ENCODE measurements around the gene SNCA.

Gene SNCA

GRCh38 chr4:89723096-89723495 is 113.9 kb downstream of the SNCA start:
- in situ Hi-C loops (cut with HindIII; ENCODE audit: low pct_ligation_motif_present, low pct_unique_long_range_greater_than_20kb, low sequenced_read_pairs), result no loop called here
- no peak for DNase-seq

GRCh38 chr4:89722517-89722916 is 114.4 kb downstream of the SNCA start:
- DNase-seq, result no peak
- in situ Hi-C loops (cut with HindIII; ENCODE audit: low pct_ligation_motif_present, low pct_unique_long_range_greater_than_20kb, low sequenced_read_pairs), result no loop called here

DNA sequence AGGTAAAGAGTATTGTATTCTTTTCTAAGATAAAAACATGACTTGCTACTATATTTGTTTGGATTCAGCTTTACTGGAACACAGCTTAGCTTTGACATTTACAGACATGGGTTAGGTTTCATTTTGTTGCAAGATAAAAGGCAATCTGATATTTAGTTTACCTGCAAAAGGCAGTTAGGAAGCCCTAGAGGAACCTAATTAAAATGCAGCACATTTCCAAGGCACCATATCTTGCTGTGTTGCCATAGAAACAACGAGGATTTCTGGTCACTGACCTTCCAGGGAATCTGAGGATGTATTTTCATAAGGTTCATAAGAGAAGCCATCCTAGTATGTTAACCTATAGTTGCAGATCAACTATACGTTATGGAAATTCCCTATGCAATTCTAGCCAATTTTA is 116.0 kb downstream of the SNCA start:
- DNase-seq, result no peak
- in situ Hi-C loops (cut with HindIII; ENCODE audit: low pct_ligation_motif_present, low pct_unique_long_range_greater_than_20kb, low sequenced_read_pairs), result no loop called here

DNA sequence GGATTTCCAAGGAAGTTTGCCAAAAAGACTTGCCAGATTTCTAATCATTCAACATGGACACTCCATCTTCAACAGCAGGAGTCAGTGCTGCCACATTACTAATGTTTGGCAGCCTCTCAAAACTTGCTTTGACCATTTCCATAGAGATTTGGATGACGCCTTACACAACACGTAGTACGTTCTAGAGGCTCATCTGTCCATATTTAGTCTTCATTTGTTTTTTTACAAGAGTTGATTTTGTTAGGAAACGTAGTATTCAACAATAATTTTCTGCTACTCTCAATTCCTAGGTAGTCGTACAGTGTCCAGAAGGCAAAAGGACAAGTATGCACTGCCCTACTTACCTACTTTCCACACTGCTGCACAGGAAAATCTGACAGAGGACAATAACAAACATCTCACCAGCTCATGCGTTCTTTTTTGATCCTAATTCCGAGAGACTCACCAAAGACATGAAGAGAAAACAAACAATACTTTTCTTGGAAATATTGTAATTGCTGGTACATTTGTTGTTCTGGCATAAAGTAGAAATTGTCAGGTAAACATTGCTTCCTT is 117.3 kb downstream of the SNCA start:
- DNase-seq, result no peak
- in situ Hi-C loops (cut with HindIII; ENCODE audit: low pct_ligation_motif_present, low pct_unique_long_range_greater_than_20kb, low sequenced_read_pairs), result no loop called here

DNA sequence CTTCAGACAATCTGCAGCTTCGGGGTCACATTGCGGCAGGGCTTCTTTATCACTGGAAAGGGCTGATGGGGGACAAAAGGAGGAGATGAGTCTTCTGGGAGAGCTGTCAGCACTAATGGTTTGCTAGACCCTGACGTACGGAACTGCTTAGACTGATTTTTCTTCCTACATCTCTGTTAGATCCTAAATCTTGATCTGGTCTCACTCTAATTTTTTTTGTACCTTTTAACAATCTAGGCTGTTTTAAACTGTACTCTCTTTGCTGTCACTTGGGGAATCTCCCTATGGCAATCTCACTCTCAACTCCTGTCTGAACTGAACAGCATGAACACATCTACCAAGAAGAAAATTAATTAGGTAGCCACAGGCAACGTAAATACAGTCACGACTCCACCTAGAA is 120.1 kb downstream of the SNCA start:
- DNase-seq, result no peak
- in situ Hi-C loops (cut with HindIII; ENCODE audit: low pct_ligation_motif_present, low pct_unique_long_range_greater_than_20kb, low sequenced_read_pairs), result no loop called here

GRCh38 chr4:89715631-89716030 is 121.3 kb downstream of the SNCA start:
- in situ Hi-C loops (cut with HindIII; ENCODE audit: low pct_ligation_motif_present, low pct_unique_long_range_greater_than_20kb, low sequenced_read_pairs), result no loop called here
- no peak for DNase-seq

GRCh38 chr4:89712827-89713226 is 124.1 kb downstream of the SNCA start:
- in situ Hi-C loops (cut with HindIII; ENCODE audit: low pct_ligation_motif_present, low pct_unique_long_range_greater_than_20kb, low sequenced_read_pairs), result no loop called here
- no peak for DNase-seq

DNA sequence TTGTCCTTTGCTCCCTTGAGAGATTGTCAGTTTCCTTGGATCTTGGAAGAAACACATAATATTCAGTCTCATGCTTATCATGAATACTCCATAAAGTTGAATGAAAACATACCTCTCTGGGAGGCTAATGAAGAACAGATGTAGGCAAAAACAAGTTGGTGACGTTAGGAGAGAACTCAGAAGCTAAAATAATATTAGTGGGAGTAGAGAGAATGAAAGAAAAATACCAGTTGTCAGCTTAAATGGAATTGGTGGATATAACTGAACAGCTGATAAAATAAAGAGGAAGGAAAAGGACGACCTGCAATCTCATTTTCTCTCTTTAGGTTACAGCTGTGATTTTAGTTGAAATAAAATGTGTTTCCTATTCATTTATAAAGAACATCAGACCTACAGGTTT is 124.8 kb downstream of the SNCA start:
- no peak for DNase-seq
- in situ Hi-C loops (cut with HindIII; ENCODE audit: low pct_ligation_motif_present, low pct_unique_long_range_greater_than_20kb, low sequenced_read_pairs), result no loop called here

DNA sequence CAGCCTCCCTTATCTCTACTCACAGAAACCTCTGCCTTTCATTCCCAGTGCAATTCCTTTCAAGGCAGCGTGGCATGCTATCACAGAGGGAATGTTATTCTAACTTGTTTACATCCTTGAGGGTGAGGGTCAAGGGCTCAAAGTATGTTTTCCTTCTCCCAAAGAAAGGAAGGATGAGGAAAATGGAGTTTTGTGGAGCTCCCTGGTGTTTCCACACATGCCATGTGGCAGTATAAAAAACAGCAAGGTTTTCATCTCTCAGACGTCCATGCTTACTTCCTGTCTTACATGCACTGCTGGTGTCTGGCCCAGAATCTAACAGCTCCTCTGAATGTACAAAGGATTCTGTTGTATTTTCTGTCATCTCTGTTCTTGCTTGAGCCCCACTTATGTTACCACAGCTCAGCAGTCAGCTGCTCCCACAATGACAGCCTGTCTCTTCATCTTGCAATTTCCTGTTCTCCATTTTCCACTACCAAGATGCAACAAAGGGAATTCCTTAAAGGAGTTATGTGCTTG is 128.0 kb downstream of the SNCA start:
- in situ Hi-C loops (cut with HindIII; ENCODE audit: low pct_ligation_motif_present, low pct_unique_long_range_greater_than_20kb, low sequenced_read_pairs), result no loop called here
- DNase-seq, result no peak

- in situ Hi-C loops (cut with HindIII; ENCODE audit: low pct_ligation_motif_present, low pct_unique_long_range_greater_than_20kb, low sequenced_read_pairs), result no loop called here
- no peak for DNase-seq
Measured at GRCh38 chr4:89707467-89707866, 129.5 kb downstream of the SNCA start.

DNA sequence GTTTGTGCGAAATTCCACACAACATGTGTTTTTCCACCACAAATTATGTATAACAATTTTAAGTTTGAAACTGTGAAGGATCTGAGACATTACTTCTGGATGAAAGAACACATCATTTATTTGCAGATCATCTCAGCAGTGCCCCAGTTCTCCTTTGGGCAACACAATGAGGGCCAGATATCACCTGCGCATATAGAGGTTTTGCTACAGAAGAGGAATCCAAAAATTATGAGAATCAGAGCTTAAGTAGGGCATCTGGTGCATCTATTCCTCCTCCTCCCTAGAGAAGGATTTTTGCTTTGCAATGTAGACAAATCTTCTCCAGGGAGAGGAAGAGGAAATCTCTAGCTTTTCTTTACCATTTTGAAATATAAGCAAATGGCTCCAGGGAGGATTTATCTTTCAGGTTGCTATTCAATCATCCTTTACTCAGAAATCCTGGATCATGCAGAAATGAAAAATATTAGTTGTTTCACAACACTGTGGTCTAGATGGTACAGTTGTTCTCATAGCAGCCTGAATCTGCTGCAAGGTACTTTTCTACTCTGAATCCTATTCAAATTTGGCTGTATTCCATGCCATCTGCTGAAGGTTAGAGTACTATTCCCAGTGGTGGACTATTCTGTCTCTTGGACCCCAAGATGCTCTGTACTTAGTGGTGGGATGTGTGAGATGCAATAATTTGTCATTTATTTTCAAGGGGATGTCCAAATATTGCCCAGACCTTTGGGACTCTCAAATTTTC is 132.1 kb downstream of the SNCA start:
- in situ Hi-C loops (cut with HindIII; ENCODE audit: low pct_ligation_motif_present, low pct_unique_long_range_greater_than_20kb, low sequenced_read_pairs), result no loop called here
- DNase-seq, result no peak

GRCh38 chr4:89703829-89704590 is 133.0 kb downstream of the SNCA start:
- in situ Hi-C loops (cut with HindIII; ENCODE audit: low pct_ligation_motif_present, low pct_unique_long_range_greater_than_20kb, low sequenced_read_pairs), result no loop called here
- DNase-seq, result no peak

DNA sequence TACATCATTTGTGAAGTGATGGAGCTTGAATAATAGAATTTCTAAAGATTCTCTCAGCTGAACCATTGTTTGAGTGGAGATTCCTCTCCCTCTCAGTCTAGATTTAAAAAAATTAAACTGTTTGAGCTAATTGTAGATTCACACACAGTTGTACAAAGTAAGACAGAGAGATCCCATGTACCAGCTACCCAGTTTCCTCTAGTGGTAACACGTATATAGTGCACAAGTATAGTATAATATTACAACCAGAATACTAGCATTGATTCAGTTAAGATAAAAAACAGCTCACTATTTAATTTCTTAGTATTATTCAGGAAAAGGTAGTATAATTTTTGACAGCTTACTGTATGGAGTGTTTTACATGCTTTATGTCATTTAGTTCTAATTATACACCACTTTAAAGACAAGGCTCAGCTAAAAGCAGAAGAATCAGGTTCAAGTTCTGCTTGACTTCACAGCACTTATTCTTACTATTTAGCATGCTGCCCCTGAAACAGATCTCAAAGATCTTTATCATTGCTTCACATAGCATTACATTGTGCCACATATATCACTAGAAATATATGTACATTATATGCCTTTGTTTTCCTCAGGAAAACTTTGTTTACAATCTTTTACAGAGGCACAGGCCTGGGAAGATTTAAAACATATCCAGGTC is 136.1 kb downstream of the SNCA start:
- DNase-seq, result peak; percentile 6
- in situ Hi-C loops (cut with HindIII; ENCODE audit: low pct_ligation_motif_present, low pct_unique_long_range_greater_than_20kb, low sequenced_read_pairs), result no loop called here

- in situ Hi-C loops (cut with HindIII; ENCODE audit: low pct_ligation_motif_present, low pct_unique_long_range_greater_than_20kb, low sequenced_read_pairs), result no loop called here
- DNase-seq, result no peak
Measured at GRCh38 chr4:89685690-89686089, 151.3 kb downstream of the SNCA start.

- DNase-seq, result no peak
- in situ Hi-C loops (cut with HindIII; ENCODE audit: low pct_ligation_motif_present, low pct_unique_long_range_greater_than_20kb, low sequenced_read_pairs), result no loop called here
Measured at GRCh38 chr4:89685277-89685676, 151.7 kb downstream of the SNCA start.

DNA sequence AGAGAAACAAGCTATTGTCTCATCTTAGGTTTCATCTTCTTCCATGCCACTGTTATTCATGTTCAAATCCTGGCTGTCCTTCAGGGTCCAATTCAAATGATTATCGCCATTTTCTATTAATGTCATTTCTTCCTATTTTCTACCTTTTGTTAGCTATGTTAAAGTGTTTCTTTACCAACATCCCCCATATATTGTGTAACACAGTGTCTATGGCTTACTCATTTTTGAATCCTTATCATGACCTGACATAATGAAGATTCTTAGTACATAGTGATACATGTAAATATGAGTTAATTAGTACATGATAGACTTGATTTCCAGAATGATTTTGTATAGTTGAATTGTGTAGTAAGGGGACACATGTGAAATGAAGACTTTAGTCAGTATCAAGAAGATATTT is 152.4 kb downstream of the SNCA start:
- no peak for DNase-seq
- in situ Hi-C loops (cut with HindIII; ENCODE audit: low pct_ligation_motif_present, low pct_unique_long_range_greater_than_20kb, low sequenced_read_pairs), result no loop called here

GRCh38 chr4:89682808-89683207 is 154.2 kb downstream of the SNCA start:
- in situ Hi-C loops (cut with HindIII; ENCODE audit: low pct_ligation_motif_present, low pct_unique_long_range_greater_than_20kb, low sequenced_read_pairs), result no loop called here
- no peak for DNase-seq

GRCh38 chr4:89681671-89682070 is 155.3 kb downstream of the SNCA start:
- no peak for DNase-seq
- in situ Hi-C loops (cut with HindIII; ENCODE audit: low pct_ligation_motif_present, low pct_unique_long_range_greater_than_20kb, low sequenced_read_pairs), result no loop called here

DNA sequence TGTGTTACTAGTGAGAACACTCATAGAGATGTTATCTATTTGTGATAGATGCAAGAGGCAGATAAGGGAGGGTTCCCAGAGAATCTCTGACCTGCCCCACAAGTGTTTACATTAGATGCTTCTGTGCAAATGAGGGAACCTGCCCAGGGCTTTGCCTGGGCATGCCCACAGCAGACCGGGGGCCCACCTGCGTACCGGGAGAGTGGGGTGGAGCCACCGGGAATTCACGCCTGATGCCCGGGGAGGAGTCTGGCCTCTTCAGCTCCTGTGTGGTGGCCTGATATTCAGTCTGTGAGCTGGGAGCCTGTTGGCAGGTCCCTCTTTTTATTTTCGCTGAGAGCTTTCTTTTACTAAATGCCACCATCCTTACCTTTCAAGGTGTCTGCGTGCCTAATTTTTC is 155.7 kb downstream of the SNCA start:
- in situ Hi-C loops (cut with HindIII; ENCODE audit: low pct_ligation_motif_present, low pct_unique_long_range_greater_than_20kb, low sequenced_read_pairs), result no loop called here
- no peak for DNase-seq

Measured in ACHN (cell line).